A549 (cell line): Measurements from ENCODE around the gene UNC13C.

ENCODE experiments used
- CTCF ChIP-seq: fragments of >200 bp; sonication (Bioruptor Twin); formaldehyde crosslinking; IDR thresholded peaks from 3 replicates; pipeline ENCODE4 v1.5.1; 2016
- EHMT2 ChIP-seq: fragments of 200-600 bp; sonication (generic); IDR thresholded peaks from 2 replicates; pipeline ENCODE4 v1.6.1; 2016; ENCODE audit warnings: antibody characterized with exemption, low read depth, mild to moderate bottlenecking, moderate library complexity
- ELK1 ChIP-seq: fragments of 150-350 bp; IDR thresholded peaks from 2 replicates; pipeline ENCODE4 v1.6.1; 2014; ENCODE audit warnings: low read depth, mild to moderate bottlenecking, low read length
- HDAC2 ChIP-seq: fragments of 200-600 bp; sonication (generic); IDR thresholded peaks from 2 replicates; pipeline ENCODE4 v1.6.1; 2016
- JUN ChIP-seq, 2 experiments: fragments of >200 bp; sonication (Bioruptor Twin); formaldehyde crosslinking; IDR thresholded peaks; 2 replicates in 1 of 2; 3 replicates in 1 of 2; pipeline ENCODE4 v1.6.1; 2016 to 2017
- KDM1A ChIP-seq: fragments of 200-600 bp; sonication (generic); IDR thresholded peaks from 2 replicates; pipeline ENCODE4 v1.6.1; 2016; ENCODE audit warnings: low read depth, mild to moderate bottlenecking
- POLR2A ChIP-seq: IDR thresholded peaks from 2 replicates; pipeline ENCODE4 v1.6.1; 2012; ENCODE audit warnings: mild to moderate bottlenecking, low read length
- POLR2AphosphoS2 ChIP-seq: conservative IDR thresholded peaks from 2 replicates; pipeline ENCODE4 v1.6.1; 2012; ENCODE audit warnings: low read length, improper control_type of control experiment, inconsistent platforms
- RAD21 ChIP-seq, 2 experiments: fragments of >200 bp in 1 of 2; sonication (Bioruptor Twin) in 1 of 2; formaldehyde crosslinking in 1 of 2; IDR thresholded peaks in 1 of 2; conservative IDR thresholded peaks in 1 of 2; 2 replicates in 1 of 2; 3 replicates in 1 of 2; pipeline ENCODE4 v1.6.1; 2012 to 2018; ENCODE audit warnings: inconsistent platforms in 1 of 2
- RNF2 ChIP-seq: fragments of 200-600 bp; sonication (generic); IDR thresholded peaks from 2 replicates; pipeline ENCODE4 v1.6.1; 2016; ENCODE audit warnings: low read depth, mild to moderate bottlenecking, antibody characterized with exemption, moderate library complexity, borderline replicate concordance
- ZFP36 ChIP-seq: fragments of 450-650 bp; IDR thresholded peaks from 2 replicates; pipeline ENCODE4 v1.6.1; 2014; ENCODE audit warnings: borderline replicate concordance; ENCODE audit not compliant: partially characterized antibody

GRCh38 chr15:53950572-53950971, 27.7 kb upstream of the UNC13C start:
- no peak for TF ChIP-seq HDAC2
- no peak for TF ChIP-seq POLR2A
- no peak for TF ChIP-seq CTCF
- TF ChIP-seq RAD21 (conservative IDR thresholded peaks at IDR 0.05 in 1 of 2, IDR thresholded peaks at IDR 0.05 in 1 of 2) = no peak
- TF ChIP-seq RNF2 = no peak
- TF ChIP-seq POLR2AphosphoS2 = no peak
- no peak for TF ChIP-seq ZFP36
- no peak for TF ChIP-seq ELK1
- TF ChIP-seq JUN (IDR thresholded peaks at IDR 0.05) = no peak
- TF ChIP-seq KDM1A = no peak
- no peak for TF ChIP-seq EHMT2
